ENCODE data around the gene FAM111A. TPM values are rescaled to one million over a fixed set of nuclear protein-coding genes. Genes with fewer than 3 reads are reported as not detected.
"Not testable (repeated sequence)": the region's sequence is repeated elsewhere in the genome, so short reads cannot be mapped to it uniquely, and the experiment has no call there.

FAM111A gene
- polyA plus RNA-seq (2013, experiment 1 of 2; ENCODE audit: insufficient read length), result 15.1 TPM
- 14.1 TPM for polyA plus RNA-seq (2013, experiment 2 of 2; ENCODE audit: insufficient read length)

DNA sequence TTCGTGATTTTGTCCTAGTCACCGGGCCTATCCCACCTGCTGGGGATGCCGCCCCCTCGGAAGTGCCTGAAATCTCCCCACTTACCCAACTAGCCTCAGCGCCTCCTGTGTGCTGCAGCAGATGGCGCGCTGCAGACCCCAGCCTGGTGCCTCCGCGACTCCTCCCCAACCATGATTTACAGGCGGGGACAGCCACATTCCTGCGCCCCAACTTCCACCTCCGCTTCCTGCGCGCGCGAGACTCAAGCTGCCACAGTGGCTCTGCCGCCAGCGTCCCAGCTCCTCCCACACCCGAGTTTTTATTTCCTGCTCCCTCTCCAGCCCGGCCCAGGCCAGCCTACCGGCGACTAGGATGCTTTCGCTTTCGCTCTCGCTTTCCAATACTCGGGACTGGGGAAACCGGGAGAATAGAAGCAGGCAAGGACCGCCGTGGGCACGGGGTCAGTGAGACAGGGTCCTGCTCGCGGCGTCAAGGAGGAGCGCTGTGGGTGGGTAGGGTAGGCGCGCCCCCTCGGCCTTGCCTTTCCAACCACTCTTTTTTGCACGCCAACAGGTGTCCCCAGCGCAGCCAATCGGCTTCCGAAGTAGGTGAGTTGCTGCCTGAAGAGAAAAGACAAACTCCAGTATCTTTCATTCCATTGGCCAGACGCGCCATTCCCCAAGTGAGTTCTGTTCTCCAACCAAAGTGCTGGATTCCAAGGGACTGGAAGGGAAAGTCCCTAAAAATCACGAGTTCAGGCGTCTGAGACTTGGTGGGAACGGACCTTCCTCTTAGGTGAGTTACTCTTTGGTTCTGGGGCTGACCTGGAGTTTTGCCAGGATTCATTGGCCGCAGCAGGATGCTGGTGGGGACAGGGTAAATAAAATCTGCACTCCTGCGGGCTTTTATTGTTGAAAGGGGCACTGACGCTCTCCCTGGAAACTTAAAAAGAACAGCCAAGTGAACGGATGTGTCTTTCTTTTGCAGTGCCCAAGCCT lies at the start of gene FAM111A:
Gene FAM111A (plus strand): TSS at position 327 of the 978 bp plus-strand sequence. CDS start 6,017 bp downstream, outside the sequence.
- DNase-seq, result peak; percentile 89

- not testable (repeated sequence) for DNase-seq
Observed at GRCh38 chr11:59093576-59093975, 49.1 kb upstream of the FAM111A start.

- not testable (repeated sequence) for DNase-seq
Observed at GRCh38 chr11:59095225-59095624, 47.4 kb upstream of the FAM111A start.

GRCh38 chr11:59095972-59096575 lies 46.6 kb upstream of the FAM111A start:
- DNase-seq, result not testable (repeated sequence)

GRCh38 chr11:59097113-59097708 lies 45.4 kb upstream of the FAM111A start:
- peak; percentile 47 for DNase-seq

DNA sequence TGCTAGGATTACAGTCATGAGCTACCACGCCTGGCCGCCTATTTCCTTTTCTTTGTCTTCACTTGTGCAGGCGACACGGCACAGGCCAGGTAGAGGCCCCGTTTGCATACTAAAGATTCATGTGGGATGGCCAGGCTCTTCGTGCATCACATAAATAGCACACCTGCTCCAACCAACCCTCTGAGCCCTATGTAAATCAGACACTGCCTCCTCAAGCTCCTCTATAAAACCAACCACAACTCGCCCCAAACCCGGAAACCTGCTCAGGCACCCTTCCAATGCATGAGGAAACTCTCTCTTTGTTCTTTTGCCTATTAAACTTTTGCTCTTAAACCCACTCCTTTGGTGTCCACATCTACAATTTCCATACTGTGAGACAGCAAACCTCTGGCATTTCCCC lies 44.7 kb upstream of the FAM111A start:
- not testable (repeated sequence) for DNase-seq

GRCh38 chr11:59102259-59102765 lies 40.3 kb upstream of the FAM111A start:
- DNase-seq, result peak; percentile 40

- DNase-seq, result peak; percentile 95
Observed at GRCh38 chr11:59106363-59107336, 36.0 kb upstream of the FAM111A start, which contains the start of gene FAM111B. TSS of gene FAM111B (plus strand) at chr11:59107237. CDS start at chr11:59109626, 2,389 bp downstream.

GRCh38 chr11:59107721-59108120 lies 34.9 kb upstream of the FAM111A start:
- DNase-seq, result not testable (repeated sequence)

DNA sequence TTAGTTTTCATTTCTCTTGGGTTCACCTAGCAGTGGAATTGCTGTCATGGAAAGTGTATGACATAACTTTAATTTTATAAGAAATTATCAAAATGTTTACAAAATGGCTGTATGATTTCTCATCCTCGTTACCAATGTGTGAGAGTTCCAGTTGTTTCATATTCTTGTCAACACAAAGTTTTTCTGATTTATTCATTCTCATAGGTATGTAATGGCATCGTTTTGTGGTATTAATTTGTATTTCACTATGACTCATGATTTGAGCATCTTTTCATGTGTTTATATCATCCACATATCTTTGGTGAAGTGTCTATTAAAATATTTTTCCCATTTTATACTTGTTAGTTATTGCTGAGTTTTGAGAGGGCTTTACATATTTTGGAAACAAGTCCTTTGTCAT lies 30.2 kb upstream of the FAM111A start:
- DNase-seq, result peak; percentile 29

GRCh38 chr11:59114344-59114743 lies 28.3 kb upstream of the FAM111A start:
- DNase-seq, result no peak

- DNase-seq, result no peak
Observed at GRCh38 chr11:59115553-59115952, 27.1 kb upstream of the FAM111A start.

DNA sequence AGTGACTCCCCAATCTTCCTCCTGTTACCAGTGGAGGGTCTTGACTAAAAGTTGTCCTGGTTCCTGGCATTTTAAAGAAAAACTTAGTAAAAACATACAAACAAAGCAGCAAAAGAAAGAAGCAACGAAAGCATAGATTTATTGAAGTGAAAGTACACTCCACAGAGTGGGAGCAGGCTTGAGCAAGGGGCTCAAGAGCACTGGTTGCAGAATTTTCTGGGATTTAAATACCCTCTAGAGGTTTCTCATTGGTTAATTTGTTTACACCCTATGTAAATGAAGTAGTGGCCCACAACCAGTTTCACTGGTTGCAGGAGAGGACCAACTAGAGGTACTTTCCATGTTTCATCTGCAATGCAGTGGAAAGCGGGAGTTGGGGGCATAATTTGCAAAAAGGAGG lies 24.9 kb upstream of the FAM111A start:
- DNase-seq, result no peak

DNA sequence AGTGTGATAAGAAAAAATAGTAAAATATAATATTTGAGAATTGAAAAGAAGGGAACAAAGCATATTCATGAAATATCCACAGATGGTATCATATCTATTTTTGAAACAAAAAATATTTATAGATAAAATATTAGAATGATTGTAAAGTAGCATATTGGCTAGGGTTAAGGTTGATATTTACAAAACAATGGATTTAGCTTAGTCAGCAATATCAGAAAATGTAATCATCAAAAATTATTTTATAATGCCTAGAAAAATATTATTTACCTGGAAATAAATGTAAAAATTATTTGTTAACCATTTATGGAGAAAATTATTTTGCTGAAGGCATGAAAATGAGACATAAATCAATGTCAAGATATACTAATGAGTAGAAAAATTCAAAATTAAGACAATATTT lies 22.8 kb upstream of the FAM111A start:
- no peak for DNase-seq

DNA sequence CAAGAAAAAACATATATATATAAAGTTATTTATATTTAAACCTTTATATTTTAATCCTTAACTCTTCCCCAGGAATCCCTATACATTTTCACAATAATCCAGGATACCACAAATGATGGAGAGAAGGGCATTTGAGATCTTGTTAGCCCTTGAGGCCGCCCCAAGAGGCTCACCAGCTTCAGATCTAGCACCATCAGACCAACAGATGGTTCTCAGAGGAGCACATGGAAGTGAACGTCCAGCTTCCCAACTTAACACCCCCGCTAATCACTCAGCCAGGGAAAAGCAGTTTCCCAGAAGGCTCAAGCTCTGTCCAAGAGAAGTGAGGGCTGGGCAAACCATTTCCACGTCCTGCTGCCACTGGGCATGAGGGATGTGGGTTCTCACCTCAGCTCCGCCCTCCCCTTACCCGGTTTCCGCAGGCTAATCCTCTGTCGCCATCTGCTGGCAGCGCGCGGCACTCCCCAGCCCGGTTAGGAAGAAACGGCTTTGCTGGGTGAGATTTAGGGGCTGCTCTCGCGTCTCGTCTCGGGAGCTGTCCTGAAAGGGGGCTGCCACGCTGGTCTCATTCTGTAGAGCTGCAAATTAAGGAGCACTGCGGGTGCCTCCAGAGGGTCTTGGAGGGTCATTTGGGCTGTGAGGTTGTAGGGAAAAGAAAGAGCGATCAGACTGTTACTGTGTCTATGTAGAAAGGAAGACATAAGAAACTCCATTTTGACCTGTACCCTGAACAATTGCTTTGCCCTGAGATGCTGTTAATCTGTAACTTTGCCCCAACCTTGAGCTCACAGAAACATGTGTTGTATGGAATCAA lies 6.8 kb upstream of the FAM111A start:
- DNase-seq, result peak; percentile 72

DNA sequence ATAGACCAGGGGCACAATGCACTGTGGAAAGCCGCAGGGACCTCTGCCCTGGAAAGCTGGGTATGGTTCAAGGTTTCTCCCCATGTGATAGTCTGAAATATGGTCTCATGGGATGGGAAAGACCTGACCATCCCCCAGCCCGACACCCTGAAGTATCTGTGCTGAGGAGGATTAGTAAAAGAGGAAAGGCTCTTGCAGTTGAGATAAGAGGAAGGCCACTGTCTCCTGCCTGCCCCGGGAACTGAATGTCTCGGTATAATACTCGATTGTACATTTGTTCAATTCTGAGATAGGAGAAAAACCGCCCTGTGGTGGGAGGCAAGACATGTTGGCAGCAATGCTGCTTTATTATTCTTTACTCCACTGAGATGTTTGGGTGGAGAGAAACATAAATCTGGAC lies 6.1 kb upstream of the FAM111A start:
- not testable (repeated sequence) for DNase-seq

DNA sequence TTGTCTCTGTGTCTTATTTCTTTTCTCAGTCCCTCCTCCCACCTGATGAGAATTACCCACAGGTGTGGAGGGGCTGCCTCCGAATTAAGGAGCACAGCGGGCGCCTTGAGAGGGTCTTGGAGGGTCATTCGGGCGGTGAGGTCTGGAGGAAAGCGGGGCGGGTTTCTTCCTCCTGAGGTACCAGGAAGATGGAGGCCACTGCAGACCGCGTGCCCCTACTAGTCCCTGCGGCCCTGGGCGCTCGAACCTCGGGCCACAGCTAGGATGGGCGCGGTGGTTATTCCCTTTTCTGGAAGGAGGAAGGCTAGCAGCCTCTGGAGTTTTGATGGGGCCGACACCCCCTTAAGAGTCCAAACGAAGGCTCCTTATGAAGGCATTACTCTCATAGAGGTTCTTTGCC lies 5.5 kb upstream of the FAM111A start:
- no peak for DNase-seq

GRCh38 chr11:59138643-59139042 lies 4.0 kb upstream of the FAM111A start:
- DNase-seq, result no peak

DNA sequence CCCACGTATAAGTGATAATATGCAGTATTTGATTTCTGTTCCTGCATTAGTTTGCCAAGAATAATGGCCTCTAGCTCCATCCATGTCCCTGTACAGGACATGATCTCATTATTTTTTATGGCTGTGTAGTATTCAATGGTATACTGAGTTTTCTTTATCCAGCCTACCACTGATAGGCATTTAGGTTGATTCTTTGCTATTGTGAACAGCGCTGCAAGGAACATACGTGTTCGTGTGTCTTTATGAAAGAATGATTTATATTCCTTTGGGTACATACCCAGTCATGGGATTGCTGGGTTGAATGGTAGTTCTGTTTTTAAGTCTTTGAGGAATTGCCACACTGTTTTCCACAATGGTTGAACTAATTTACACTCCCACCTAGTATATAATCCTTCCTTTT lies 1.5 kb upstream of the FAM111A start:
- DNase-seq, result no peak

DNA sequence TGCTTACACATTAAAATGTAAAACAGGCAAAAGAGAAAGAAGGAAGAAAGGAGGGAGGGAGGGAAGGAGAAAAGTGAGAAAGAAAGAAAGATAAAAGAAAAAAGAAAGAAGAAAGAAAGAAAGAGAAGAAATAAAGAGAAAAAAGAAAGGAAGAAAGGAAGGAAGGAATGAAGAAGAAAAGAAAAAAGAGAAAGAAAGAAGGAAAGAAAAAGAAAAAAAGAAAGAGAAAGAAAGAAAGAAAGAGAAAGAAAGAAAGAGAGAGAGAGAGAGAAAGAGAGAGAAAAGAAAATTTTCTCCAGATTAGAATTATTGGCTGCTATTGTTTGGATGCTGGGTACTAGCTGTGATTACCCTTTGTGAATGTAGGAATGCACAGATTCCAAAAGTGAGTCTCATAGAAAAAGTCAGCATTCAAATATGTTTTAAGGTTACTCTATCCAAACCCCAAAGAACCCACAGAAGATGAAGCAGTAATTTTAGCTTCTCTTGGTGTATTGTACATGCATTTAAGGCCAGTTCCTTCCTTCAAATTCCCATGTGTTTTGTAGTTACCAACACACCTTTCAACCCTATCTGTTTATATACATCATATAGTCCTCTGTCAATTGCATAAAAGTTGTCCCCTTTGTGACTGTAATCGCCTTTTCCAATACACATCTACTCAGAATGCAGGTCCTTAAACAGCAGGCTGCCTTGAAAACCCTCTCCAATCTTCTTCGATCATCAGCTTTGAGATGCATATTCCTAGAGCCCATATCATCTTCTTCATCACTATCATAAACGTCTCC lies 789 bp upstream of the FAM111A start:
- DNase-seq, result peak; percentile 59

All from fibroblast of skin of abdomen (primary cell).